ENCODE data around the gene CDKAL1. TPM values are rescaled to one million over a fixed set of nuclear protein-coding genes. Genes with fewer than 3 reads are reported as not detected.

The CDKAL1 gene
- total RNA-seq, 2 donors from 2014 or later, result 23.5 to 26.4 TPM

DNA sequence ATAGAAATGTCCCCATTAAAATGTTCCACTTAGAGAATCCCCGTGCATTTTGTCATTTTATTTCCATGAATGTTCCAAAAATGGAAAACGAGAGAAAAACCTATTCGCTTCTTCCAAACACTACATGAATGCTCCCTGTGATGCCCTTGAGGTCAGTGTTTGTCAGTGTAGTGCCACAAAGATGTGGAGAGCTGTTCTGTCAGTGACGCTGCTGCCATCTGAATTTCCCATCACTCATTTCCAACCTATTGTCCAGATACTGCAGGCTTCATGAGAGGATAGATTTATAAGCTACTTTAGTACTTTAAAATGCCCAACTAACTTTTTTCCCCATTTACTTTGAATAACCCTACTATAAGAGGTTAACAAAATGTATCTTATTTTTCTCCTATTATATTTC lies 335.8 kb downstream of the CDKAL1 start:
- Mint-ChIP-seq H3K9me3 (no peaks in the 10 kb centered on the region), H3K4me3 (no peak overlapping the region), H3K27ac (no peak overlapping the region), H3K4me1 (peaks cover 64% of the 10 kb centered on the region), H3K36me3 (ENCODE audit: low read depth) (no peaks in the 10 kb centered on the region), H3K27me3 (ENCODE audit: insufficient read depth) (no peaks in the 10 kb centered on the region)
- no peak for DNase-seq
- no peaks in the 10 kb centered on the region for H3K36me3 ChIP-seq (ENCODE audit: control insufficient read depth, insufficient read depth, low read length)
- 68 to 91% methylated on average over 4 of the region's 4 CpGs for WGBS, 2 experiments (ENCODE audit: insufficient coverage in 1 of 2, insufficient read length in 1 of 2)
- no peak overlapping the region for H3K4me3 ChIP-seq (ENCODE audit: low read length)
- H3K27me3 ChIP-seq (ENCODE audit: control insufficient read depth, insufficient read depth, low read length, poor library complexity, severe bottlenecking), result no peaks in the 10 kb centered on the region
- peaks cover 18% of the 10 kb centered on the region for H3K4me1 ChIP-seq (ENCODE audit: control insufficient read depth, insufficient read depth, low read length)
- no peaks in the 10 kb centered on the region for H3K9me3 ChIP-seq (ENCODE audit: control insufficient read depth, low read length)
- no peak overlapping the region for H3K9ac ChIP-seq (ENCODE audit: extremely low read depth, low read length, poor library complexity, severe bottlenecking)
- TF ChIP-seq, protein P1, sequence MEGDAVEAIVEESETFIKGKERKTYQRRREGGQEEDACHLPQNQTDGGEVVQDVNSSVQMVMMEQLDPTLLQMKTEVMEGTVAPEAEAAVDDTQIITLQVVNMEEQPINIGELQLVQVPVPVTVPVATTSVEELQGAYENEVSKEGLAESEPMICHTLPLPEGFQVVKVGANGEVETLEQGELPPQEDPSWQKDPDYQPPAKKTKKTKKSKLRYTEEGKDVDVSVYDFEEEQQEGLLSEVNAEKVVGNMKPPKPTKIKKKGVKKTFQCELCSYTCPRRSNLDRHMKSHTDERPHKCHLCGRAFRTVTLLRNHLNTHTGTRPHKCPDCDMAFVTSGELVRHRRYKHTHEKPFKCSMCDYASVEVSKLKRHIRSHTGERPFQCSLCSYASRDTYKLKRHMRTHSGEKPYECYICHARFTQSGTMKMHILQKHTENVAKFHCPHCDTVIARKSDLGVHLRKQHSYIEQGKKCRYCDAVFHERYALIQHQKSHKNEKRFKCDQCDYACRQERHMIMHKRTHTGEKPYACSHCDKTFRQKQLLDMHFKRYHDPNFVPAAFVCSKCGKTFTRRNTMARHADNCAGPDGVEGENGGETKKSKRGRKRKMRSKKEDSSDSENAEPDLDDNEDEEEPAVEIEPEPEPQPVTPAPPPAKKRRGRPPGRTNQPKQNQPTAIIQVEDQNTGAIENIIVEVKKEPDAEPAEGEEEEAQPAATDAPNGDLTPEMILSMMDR (conservative IDR thresholded peaks at IDR 0.05), result no peak
- no peak overlapping the region for H3K27ac ChIP-seq (ENCODE audit: low read depth, low read length)

DNA sequence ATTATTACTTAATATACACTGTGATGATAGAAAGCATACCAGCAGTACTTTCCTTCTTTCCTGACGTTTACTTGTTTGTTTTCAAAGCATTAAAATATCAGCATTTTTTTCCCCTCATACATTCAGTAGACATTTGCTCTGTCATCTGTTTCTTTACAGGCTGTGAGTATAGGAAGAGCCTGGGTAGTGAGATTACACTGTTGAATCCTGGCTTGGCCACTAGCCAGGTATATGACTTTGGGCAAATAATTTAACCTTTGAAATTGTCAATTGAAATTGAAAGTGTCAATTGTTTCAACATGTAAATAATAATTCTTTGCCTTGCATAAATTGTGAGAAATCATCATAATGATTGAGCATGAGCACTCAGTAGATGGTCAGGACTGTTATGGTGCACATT lies 336.2 kb downstream of the CDKAL1 start:
- H3K36me3 ChIP-seq (ENCODE audit: control insufficient read depth, insufficient read depth, low read length), result no peaks in the 10 kb centered on the region
- Mint-ChIP-seq H3K4me1 (peaks cover 63% of the 10 kb centered on the region), H3K27me3 (ENCODE audit: insufficient read depth) (no peaks in the 10 kb centered on the region), H3K4me3 (no peak overlapping the region), H3K36me3 (ENCODE audit: low read depth) (no peaks in the 10 kb centered on the region), H3K27ac (no peak overlapping the region), H3K9me3 (no peaks in the 10 kb centered on the region)
- no peaks in the 10 kb centered on the region for H3K9me3 ChIP-seq (ENCODE audit: control insufficient read depth, low read length)
- 75% methylated on average over 1 of the region's 1 CpG; no CpG with 5 or more reads in 1 of the 2 experiments for WGBS, 2 experiments (ENCODE audit: insufficient coverage in 1 of 2, insufficient read length in 1 of 2)
- no peak overlapping the region for H3K27ac ChIP-seq (ENCODE audit: low read depth, low read length)
- peaks cover 18% of the 10 kb centered on the region for H3K4me1 ChIP-seq (ENCODE audit: control insufficient read depth, insufficient read depth, low read length)
- DNase-seq, result no peak
- H3K4me3 ChIP-seq (ENCODE audit: low read length), result no peak overlapping the region
- no peaks in the 10 kb centered on the region for H3K27me3 ChIP-seq (ENCODE audit: control insufficient read depth, insufficient read depth, low read length, poor library complexity, severe bottlenecking)
- TF ChIP-seq, protein P1 (conservative IDR thresholded peaks at IDR 0.05), result no peak
- H3K9ac ChIP-seq (ENCODE audit: extremely low read depth, low read length, poor library complexity, severe bottlenecking), result no peak overlapping the region

DNA sequence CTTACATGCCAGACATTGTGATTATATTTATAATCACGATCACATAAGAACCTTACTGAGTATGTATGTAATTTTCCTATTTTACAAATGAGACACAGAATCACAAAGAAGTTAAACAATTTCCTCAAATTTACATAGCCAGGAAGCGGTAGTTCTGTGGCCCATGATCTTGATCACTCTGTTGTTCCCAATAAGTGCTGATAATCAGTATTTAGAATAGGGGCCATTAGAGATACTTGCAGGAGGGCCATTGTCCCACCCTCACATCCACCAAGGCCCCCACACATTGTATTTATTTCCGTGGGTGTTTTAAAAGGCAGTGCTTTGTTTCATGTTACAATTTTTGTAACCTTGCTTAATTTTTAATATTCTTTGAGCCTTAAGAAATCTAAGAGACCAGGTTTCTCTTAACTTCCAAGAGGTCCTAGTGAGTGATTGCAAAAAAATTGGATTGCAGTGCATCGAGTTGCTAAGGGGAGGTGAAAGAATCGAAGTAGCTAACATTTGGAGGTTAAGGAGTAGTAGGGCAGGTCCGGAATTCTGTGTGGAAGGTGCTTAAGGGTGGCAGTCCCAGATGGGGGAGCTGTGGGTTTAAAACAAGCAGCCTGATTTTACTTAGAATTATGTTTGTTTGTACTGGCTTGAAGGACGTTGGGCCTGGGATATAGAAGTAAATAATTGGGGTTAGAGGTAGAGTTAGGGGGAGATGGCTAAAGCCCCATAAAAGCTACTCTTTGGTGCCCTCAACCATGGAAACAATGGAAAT lies 339.4 kb downstream of the CDKAL1 start:
- DNase-seq, result peak; percentile 68
- Mint-ChIP-seq H3K4me1 (peaks cover 59% of the 10 kb centered on the region), H3K27me3 (ENCODE audit: insufficient read depth) (no peaks in the 10 kb centered on the region), H3K4me3 (no peak overlapping the region), H3K36me3 (ENCODE audit: low read depth) (no peaks in the 10 kb centered on the region), H3K9me3 (no peaks in the 10 kb centered on the region), H3K27ac (peak overlapping the region; percentile 81)
- H3K9ac ChIP-seq (ENCODE audit: extremely low read depth, low read length, poor library complexity, severe bottlenecking), result no peak overlapping the region
- no peak overlapping the region for H3K27ac ChIP-seq (ENCODE audit: low read depth, low read length)
- H3K4me1 ChIP-seq (ENCODE audit: control insufficient read depth, insufficient read depth, low read length), result peaks cover 23% of the 10 kb centered on the region
- TF ChIP-seq, protein P1 (conservative IDR thresholded peaks at IDR 0.05), result peak; percentile 61
- H3K9me3 ChIP-seq (ENCODE audit: control insufficient read depth, low read length), result no peaks in the 10 kb centered on the region
- no peaks in the 10 kb centered on the region for H3K27me3 ChIP-seq (ENCODE audit: control insufficient read depth, insufficient read depth, low read length, poor library complexity, severe bottlenecking)
- no peaks in the 10 kb centered on the region for H3K36me3 ChIP-seq (ENCODE audit: control insufficient read depth, insufficient read depth, low read length)
- 45 to 56% methylated on average over 3 to 6 of the region's 7 CpGs for WGBS, 2 experiments (ENCODE audit: insufficient coverage in 1 of 2, insufficient read length in 1 of 2)
- no peak overlapping the region for H3K4me3 ChIP-seq (ENCODE audit: low read length)

Measured in endodermal cell (in vitro differentiated cells).